Activated T-helper 1 cell treated with anti-CD3 and anti-CD28 coated beads, Interleukin-2, amount 50 U/mL, for 16 hours (primary cell): ENCODE results near the gene CASTOR2.
"Not testable (repeated sequence)": the region's sequence is repeated elsewhere in the genome, so short reads cannot be mapped to it uniquely, and the experiment has no call there.

Experiments used
- DNase-seq, 2 donors: peaks; one replicate each; pipeline ENCODE4 v3.0.0-alpha.2; 2020; ENCODE audit warnings: low read depth in 1 of 2, low spot score in 1 of 2

CASTOR2 gene

GRCh38 chr7:75050501-75050900, 86.0 kb downstream of the CASTOR2 start:
- DNase-seq, result no peak

- no peak for DNase-seq
Measured at GRCh38 chr7:75054744-75055143, 90.2 kb downstream of the CASTOR2 start.

GRCh38 chr7:75055155-75055554, 90.7 kb downstream of the CASTOR2 start:
- no peak for DNase-seq

- no peak for DNase-seq
Measured at GRCh38 chr7:75055830-75056772, 91.6 kb downstream of the CASTOR2 start.

GRCh38 chr7:75058406-75058805, 93.9 kb downstream of the CASTOR2 start:
- DNase-seq, result no peak

- no peak for DNase-seq
Measured at GRCh38 chr7:75064291-75064690, 99.8 kb downstream of the CASTOR2 start.

- no peak for DNase-seq
Measured at GRCh38 chr7:75064801-75065200, 100.3 kb downstream of the CASTOR2 start.

- no peak for DNase-seq
Measured at GRCh38 chr7:75066521-75066920, 102.0 kb downstream of the CASTOR2 start.

- no peak for DNase-seq
Measured at GRCh38 chr7:75072981-75073283, 108.4 kb downstream of the CASTOR2 start.

GRCh38 chr7:75074262-75074641, 109.7 kb downstream of the CASTOR2 start:
- DNase-seq, result not testable (repeated sequence)
